Islet precursor cell (in vitro differentiated cells): ENCODE results near the gene RXRA.

Experiments used
- DNase-seq: peaks from one replicate; pipeline ENCODE4 v3.0.0-alpha.2; 2018

RXRA gene

DNA sequence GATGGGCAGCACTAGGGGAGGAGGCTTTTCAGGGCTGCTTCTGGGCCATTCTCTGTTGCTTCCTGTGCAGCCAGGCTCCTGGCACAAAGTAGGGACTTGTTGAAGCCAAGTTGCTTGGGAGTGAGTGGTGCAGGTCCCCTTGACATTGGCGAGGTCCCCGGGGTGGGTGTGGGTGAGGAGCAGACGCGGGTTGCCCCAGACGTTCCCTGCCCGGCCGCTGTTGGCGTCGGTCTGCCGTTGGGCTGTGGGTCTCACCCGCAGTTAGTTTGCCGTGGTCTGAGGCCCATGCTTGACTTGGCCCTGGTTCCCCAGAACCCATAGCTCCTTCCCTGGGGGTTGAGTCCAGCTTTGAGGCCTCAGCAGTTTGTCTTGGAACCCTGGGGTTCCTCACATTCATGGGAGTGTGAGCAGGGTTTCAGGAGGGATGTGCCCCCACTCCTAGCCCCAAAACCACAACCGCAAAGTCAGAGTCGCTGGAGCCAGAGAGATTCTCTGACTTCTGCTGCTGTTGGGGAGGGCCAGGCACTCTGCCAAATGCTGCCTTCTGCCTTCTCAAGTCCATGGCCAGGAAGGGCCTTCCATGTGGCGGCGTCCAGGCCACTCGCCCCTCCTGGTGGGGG is 77.5 kb downstream of the RXRA start:
- DNase-seq: no peak

DNA sequence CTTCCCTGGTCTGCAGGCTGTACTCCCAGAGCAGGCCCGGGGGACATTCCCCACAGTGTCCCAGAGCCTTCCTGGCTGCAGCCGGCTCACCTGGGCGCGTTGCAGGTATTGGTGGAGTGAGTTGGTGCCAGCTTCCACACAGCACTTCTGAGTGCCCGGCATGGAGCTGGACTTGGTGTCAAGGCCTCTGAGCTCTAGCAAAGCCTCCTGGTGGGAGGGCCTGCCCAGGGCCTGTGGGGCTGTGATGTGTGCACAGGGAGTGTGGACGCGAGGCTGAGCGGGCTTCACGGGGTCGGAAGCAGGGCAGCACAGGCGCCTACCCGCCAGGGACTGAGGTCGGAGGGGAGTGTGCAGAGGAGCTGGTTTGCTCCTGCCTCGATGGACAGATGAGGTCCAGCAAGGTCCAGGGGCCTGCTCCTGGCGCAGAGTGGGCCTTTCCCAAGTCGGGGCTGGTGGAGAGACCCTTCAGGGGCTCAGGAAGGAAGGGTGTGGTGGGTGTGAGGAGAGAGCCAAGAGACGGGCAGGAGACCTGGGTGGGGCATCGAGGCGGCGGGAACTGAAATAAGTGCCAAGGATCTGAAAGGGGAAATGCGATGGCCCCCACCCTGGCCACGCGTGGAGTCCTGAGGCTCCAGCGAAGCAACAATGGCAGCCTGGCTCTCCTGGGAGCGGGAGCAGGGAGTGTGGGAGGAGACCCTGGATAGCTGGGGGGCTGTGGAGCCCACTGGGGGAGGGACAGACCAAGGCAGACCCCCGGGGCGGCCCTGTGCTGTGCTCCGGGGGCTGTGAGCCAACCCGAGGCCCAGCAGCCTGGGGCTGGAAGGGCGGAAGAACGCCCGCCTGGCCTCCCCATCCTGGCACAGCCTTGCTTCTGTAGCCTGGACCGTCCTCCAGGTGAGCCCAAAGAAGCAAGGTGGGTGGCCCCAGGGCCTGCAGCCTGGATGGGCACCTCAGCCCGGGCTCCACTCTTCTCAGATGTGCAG is 78.4 kb downstream of the RXRA start:
- no peak for DNase-seq

DNA sequence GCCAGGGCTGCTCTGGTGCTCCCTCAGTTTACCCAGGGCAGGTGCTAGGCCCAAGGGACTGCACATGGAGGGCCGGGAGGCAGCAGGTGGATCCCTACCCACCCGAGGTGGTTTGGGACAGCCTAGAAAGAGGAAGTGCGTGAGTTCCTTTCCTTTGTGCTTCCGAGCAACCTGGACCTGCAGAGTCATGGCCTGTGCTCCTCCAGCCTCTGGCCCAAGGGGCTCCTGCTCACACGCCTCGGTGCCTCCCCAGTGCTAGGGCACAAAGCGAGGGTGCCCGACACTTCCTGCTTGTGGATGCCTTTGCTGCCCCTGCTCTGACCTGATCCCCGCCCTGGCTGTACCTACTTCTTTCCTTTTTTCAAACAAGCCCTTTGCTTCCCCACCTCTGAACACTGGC is 79.3 kb downstream of the RXRA start:
- no peak for DNase-seq

DNA sequence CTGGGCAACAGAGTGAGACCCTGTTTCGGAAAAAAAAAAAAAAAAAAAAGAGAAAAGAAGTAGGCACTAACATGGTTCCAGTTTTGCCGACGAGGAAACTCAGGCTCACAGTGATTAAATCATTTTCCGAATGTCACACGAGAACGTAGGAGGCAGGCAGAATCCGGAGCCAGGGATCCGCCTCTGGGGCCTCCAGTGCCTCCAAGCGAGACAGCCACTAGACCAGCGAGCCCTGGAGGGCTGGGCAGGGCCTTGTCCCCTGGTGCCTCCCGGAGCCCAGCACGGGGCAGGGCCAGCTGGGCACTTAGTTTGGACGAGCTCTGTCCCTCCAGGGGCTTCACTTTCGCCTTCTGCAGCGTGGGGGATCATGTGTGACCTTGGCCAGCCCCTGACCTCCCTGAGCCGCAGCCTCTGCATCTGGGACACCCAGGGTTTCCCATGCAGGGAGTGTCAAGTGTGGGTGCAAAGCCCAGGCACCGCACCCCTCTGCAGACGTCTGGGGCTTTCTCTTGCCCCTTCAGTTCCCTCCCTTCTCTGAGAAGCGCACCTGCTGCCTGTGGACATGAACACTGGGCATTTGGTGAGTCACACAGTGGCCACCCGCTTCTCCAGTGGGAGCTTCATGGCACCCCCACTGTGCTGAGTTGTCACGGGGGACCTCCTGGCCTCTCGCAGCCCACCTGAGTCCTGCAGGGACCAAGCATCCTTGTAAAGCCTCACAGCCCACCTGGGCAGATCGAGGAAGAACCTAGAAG is 80.3 kb downstream of the RXRA start:
- no peak for DNase-seq

DNA sequence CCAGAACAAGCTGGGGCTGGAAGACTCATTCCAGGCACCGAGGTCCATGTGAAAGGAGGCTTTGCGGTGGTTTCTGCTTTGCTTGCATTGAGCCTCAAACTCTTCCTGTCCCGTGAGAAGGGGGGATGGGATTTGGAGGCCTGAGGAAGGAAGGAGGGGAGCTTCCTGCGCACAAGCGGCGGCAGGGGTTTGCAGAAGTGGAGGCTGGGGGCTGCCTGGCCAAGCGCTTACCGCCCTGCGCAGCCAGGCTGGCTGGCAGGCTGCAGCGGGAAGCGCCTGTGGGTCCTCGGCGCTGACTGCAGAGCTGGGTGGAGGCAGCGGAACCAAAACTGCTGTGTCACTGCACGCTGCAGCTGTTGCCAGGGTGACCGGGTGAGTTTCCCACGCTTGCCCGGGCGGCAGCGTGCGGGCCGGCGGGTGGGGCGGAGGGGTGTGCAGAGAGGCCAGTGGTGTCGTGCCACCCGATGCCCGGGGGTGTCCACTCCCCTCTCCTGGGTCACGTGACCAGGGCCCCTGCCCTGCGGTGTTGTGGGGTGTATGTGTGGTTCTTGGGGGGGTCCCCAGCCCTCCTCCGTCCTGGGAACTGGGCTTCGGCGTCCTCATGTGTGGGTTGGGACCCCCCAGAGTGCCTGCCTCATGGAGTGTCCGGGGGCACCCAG is 81.0 kb downstream of the RXRA start:
- DNase-seq: peak; percentile 89

DNA sequence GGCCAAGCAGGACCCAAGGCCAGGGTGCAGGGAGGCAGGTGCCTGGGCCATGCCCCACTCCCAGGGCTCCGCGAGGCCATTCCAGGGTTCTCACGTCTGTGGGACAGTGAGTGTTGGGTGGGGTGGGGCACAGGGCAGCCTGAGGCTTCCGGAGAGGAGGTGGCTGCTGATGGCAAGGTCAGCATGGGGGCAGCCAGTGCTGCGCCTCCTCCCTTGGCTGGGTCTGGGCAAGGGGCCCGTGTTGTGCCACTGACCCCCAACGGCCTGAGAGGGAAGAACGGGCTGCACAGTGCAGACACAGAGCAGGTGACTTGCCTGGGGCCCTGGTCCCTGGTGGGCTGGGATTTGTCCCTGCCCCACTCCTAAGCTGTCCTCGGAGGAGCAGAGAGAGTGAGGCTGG is 82.1 kb downstream of the RXRA start:
- no peak for DNase-seq

DNA sequence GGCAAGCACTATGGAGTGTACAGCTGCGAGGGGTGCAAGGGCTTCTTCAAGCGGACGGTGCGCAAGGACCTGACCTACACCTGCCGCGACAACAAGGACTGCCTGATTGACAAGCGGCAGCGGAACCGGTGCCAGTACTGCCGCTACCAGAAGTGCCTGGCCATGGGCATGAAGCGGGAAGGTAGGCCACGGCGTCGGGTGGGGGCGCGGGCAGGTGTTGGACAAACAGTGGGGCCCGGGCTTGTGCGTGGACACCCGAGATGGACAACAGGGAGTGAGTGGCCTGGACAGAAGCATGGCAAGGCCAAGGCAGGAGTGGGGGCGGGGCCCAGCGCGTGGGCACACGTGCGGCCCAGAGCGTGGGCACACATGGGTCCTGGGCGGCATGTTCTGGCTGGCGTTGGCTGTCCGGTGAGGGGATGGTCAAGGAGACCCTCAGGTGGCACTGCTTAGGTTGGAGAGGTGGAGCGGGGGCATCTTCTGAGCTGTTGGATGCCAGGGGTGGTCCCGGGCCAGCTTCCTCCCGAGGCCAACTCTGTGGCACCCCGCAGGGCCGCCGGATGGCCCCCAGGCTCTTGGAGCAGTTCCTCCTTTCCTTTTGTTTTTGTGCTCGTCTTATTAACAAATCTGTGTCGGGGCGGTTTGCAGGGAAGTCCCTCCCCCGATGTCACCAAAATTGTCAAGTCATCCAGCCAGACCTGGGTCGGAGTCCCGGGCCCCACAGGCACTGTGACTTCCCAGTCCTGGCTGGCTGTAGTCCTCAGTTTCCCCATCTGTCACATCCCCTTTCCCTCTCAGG is 82.9 kb downstream of the RXRA start:
- no peak for DNase-seq

DNA sequence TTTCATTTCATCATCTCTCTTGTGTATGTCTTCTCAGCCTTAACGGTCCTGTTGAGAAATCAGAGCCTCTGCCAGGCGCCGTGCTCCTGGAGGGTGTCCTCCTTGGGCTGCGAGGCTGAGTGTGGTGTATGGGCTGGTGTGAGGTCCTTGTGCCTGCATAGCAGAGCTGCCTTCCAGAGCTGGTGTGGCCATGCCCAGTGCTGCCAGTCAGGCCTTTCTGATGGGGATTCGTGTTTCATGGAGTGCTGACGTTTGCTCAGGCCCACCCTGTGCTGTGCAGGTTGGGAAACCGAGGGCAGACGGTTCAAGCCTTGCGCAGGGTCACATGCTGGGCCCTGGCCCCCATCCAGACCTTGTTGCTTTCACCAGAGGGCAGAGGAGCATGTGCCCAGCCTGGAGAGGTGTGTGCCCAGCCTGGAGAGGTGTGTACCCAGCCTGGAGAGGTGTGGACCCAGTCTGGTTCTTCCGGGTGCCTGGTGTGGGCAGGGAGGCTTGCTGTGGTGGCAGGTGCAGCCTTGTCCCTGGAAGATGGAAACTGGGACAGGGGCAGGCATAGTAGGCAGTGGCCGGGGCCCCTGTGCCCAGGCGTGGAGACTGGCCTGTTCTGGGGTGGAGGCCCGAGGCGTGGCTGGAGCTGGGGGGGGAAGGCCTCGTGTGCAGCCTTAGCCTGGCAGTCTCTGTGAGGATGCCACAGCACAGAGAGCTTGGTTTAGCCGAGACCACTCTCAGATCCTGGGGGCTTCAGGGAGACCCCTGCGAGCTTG is 84.0 kb downstream of the RXRA start:
- DNase-seq: no peak

DNA sequence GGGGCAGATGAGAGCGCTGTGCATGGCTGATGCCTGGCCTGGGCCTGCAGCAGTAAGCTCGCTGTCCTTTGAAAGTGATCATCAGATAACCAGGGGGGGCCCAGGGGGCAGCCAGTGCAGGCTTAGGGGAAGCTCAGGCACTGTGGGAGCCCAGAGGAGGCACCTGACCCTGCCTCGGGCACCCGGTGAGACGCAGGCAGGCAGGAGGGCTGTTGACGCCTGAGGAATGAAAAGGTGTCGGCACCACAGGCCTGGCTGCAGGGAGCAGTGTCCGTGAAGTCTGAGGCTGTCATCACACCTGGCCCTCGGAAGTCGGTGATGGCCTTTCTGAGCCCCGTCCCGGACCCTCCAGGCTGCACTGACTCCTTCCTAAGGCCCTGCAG is 84.6 kb downstream of the RXRA start:
- no peak for DNase-seq

DNA sequence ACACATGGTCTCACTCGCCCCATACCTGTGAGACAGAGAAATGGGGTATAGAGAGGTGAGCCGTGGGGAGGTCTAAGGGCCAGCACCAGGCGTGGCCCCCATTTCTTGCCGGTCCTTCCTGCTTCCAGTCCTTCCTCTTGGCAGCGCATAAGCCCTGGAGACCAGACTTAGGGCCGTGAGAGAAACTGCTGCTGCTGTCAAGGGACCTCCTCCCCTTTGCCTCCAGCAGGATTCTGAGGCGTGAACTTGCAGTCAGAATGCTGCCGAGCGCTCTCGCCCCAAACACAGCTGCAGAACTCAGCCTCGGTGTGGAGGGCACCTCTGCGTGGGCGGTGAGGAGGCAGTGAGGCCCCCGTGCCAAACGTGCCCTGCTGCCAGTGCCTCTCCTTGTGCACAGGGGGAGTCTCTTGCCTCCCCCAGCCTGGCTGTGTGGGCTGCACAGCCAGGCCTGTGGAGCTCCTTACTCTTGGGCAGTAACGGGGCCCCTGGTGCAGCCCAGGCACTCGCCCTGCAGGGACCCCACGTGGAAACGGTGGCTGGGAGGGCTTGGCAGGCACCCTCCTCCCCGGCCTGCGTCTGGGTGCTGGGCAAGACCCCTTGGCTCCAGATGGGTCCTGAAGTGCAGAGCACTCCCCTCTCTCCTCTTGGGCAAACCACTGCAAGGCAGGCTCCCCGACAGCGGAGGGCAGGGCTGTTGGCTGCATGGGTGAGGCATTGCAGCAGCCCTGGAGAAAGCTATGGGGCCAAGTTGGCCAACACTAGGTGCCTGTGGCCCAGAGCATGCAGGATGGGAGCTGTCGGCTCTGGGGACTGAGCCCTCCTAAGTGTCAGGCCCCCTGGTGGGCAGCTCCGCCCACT is 85.4 kb downstream of the RXRA start:
- DNase-seq: peak; percentile 65

DNA sequence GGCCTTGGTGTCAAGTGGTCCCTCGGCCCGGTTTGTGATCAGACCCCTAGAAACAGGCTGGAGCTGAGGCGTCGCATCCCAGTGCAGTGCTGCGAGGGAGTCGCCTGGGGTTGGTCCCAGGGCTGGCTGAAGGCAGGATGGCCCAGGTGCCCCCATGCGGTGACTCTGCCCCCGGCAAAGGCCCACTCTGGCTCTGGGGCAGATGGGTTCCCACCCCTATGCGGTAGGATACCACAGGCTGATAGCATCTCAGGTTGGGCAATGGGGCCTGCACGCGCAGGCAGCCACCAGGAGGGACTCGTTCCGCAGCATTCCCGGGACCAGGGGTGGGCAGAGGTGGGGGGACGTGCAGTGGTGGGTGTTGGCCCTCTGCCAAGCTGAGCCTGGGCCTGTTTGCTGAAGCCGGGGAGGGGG is 86.0 kb downstream of the RXRA start:
- DNase-seq: peak; percentile 91

DNA sequence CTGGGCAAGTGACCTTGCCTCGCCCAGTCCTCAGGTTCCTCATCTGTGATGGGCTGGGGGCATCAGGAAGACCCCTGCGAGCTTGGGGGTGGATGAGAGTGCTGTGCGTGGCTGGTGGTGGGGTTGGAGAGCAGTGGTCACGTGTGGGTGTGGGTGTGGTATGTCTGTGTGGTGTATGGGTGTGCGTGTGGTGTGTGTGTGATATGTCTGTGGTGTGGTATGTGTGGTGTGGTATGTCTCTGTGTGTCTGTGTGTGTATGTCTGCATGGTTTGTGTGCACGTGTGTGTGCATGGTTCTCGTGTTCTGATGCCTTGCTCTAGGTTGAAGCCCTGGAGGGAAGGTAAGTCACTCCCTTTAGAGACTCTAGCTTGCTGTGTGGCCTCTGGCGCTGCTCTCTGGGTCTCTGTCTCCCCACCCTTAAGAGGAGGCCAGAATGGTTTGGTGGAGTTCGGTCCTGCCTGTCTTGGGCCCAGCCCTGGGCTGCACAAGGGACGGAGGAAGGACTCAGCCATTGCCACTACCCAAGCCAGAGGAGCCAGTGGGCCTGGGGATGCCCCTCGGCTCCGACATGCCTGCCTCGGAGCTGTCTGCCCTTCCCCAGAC is 87.0 kb downstream of the RXRA start:
- no peak for DNase-seq

DNA sequence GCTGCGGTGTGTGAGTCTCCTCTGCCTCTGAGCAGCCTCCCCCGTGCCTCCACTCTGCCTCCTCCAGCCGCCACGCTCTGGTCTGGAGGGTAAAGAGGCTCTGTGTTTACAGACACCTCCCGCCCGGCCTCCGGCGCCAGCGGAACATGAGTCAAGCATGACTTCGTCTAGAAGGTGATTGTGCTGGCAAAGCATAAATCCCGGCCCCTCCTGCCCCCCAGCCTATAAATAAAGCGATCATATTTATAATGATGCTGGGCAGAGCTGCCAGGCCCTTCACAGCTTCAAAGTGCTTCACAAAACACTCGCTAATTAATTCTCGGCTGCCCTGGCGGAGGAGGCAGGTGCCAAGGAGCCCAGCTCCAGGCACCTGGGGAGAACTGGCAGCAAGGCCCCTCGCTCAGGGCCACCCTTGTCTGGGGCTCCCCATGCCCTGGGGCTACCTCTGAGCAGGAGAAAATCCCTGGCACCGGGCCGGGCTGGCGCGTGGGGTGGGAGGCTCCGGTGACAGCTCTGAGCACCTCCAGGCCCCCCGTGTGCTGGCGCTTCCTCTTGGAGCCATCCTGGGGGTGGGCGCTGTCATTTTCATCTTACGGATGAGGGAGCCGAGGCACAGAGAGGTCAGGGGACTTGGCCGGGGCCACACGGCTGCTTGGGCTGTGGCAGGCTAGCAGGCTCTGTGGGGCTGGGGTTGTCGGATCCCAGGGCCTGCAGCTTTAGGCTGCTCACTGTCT is 87.8 kb downstream of the RXRA start:
- DNase-seq: peak; percentile 78

DNA sequence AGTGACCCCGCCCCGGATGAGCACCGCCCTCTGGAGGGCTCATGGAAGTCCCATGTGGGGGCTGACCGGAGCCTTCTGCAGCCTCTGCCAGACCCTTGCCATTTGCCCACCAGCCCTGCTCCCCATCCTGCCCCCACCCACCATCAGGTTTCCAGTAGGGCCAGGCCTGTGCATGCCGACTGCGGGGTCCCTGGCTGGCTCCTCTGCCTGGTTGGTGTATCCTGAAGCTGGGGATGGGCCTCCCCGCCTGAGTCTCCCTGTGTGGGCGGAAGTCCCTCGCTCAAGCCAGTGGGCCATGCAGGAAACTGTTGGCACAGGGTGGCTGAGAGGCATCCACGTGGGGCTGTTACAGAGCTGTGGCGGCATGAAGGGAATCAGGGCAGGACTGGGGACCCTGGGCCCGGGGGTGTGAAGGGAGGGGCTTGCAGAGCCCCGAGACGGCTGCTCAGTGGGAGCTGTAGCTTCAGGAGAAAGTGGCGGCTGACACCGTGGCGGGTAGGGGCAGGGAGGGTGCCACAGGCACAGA is 88.7 kb downstream of the RXRA start:
- DNase-seq: no peak

DNA sequence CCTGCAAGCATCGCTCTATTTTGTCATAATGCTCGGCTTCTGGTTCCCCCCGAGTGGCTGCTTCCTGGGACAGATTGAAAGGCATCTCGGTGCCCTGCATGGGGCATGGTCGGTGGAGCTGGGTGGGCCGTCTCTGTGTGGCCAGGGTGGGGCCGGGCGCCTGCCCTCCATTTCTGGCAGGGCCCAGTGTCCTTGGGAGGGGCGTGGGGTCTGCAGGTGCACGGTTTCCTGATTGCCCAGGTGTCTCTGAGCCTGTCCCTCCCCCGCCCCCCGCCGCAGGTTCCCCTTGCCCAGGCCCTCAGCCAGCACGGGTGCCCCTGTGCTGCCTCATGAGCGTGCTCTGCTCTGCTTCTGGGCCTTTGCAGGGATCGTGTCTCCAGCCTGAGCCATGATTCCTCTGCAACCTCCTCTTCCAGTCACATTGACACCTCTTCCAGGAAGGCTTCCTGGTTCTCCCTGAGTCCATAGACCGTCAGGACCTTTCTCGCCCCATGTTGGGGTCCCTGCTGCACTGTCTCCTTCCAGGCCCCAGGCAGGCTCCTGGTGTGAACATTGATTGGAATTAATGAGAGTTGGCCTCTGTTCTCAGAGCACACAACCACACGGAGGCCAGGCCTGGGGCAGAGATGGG is 90.2 kb downstream of the RXRA start:
- no peak for DNase-seq

DNA sequence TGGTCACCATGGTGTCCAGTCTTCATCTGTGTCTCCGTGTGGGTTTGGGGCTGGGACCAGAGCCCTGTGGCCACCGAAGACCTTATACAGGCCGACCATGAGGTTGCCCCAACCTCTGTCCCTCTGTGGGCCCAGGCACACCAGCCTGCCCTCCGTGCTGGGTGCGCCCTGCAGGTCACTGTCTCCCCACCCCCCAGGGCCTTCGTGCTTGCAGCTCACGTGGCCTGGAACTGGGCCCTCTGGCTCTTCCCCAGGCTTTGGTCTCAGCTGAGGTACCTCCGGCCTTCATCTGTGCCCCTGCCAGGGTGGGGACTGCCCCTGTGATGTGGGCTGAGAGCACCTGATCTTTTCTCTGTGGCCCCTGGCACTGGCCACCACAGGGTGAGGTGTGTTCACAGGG is 92.1 kb downstream of the RXRA start:
- no peak for DNase-seq

DNA sequence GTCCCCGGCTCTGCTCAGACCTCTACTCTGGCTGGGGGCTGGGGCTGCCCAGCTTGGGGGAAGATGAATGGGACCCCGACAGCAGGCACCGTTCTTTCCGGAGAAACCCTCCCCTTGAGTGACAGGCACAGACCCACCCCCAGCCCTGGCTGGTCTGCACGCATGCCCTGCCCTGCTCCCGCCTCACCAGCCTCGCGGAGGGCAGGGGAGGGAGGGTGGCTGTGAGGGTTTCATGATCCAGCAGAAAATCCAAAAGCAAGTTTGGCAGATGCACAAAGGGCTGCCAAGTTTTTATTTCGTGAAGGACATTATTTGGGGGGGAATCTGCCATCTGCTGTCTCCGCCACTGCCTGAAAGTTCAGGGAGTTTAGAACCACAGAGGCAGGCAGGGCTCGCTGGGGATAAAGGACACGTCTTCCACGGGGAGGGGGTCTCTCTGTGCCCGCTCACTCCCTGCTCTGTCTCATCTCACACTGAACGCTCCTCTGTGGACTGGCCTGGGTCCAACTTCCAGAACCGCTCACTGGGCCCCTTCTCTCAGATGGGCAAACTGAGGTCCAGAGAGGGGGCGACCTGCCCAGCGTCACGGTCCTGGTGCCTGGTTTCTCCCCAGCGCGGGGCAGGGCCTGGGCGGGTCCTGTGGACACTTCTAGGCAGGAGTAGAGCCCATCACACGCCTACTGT is 92.9 kb downstream of the RXRA start:
- DNase-seq: no peak

DNA sequence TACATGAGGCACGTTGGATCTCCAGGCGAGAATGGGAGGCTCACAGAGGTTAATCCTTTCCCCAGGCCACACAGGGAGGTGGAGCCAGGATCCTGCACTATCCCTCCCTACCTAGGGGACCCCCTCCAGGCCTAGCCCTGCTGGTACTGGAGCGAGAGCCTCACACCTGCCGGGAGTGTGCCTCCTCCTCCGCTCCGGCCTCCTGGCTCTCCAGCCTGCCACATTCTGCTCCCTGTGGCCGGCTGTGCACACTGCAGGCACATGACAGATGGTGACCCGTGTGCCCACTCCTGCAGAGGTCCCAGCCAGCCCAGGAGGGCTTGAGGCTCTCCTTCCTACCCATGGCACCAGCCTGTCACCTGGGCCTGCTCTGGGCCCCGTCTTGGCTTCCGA is 93.4 kb downstream of the RXRA start:
- DNase-seq: peak; percentile 76
